A549 (cell line): ENCODE data around the gene TBCK.

Experiments used
- RFX5 ChIP-seq: fragments of 450-650 bp; IDR thresholded peaks from 2 replicates; pipeline ENCODE4 v1.7.1; 2014; ENCODE audit warnings: antibody characterized with exemption, mild to moderate bottlenecking, moderate library complexity
- TF ChIP-seq, protein P1 (sequence below): fragments of >200 bp; sonication (Bioruptor Twin); formaldehyde crosslinking; IDR thresholded peaks from 3 replicates; pipeline ENCODE4 v1.5.1; 2016

DNA sequence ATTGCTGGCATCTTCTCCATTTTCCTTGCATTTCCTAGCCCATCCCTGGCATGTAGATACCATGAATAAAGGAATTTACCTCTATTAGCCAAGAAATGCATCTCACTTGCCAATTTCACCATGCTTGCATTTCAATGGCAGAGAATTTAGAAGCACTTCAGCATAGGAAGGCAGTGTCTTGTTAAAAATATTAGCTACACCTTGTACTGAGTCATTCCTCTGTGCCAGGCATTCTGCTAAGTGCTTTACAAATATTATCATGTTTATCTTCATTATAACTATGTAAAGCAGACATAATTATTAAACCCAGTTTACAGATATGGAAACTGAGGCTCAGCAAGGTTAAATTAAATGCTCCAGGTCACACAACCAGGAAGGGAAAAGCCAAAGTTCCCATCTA lies 282.5 kb downstream of the TBCK start:
- no peak for TF ChIP-seq RFX5
- TF ChIP-seq, protein P1, sequence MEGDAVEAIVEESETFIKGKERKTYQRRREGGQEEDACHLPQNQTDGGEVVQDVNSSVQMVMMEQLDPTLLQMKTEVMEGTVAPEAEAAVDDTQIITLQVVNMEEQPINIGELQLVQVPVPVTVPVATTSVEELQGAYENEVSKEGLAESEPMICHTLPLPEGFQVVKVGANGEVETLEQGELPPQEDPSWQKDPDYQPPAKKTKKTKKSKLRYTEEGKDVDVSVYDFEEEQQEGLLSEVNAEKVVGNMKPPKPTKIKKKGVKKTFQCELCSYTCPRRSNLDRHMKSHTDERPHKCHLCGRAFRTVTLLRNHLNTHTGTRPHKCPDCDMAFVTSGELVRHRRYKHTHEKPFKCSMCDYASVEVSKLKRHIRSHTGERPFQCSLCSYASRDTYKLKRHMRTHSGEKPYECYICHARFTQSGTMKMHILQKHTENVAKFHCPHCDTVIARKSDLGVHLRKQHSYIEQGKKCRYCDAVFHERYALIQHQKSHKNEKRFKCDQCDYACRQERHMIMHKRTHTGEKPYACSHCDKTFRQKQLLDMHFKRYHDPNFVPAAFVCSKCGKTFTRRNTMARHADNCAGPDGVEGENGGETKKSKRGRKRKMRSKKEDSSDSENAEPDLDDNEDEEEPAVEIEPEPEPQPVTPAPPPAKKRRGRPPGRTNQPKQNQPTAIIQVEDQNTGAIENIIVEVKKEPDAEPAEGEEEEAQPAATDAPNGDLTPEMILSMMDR, result no peak
